Stimulated activated CD8-positive, alpha-beta memory T cell treated with anti-CD3 and anti-CD28 coated beads, Interleukin-4, amount 100 ng/mL, for 48 hours (primary cell): Measurements from ENCODE around the gene GPR27.
A peak's percentile ranks its signal among the peaks of the same experiment; 100 is the strongest.

ENCODE experiments used
- DNase-seq: peaks from one replicate; pipeline ENCODE4 v3.0.0-alpha.2; 2020

The GPR27 gene, protein sequence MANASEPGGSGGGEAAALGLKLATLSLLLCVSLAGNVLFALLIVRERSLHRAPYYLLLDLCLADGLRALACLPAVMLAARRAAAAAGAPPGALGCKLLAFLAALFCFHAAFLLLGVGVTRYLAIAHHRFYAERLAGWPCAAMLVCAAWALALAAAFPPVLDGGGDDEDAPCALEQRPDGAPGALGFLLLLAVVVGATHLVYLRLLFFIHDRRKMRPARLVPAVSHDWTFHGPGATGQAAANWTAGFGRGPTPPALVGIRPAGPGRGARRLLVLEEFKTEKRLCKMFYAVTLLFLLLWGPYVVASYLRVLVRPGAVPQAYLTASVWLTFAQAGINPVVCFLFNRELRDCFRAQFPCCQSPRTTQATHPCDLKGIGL

DNA sequence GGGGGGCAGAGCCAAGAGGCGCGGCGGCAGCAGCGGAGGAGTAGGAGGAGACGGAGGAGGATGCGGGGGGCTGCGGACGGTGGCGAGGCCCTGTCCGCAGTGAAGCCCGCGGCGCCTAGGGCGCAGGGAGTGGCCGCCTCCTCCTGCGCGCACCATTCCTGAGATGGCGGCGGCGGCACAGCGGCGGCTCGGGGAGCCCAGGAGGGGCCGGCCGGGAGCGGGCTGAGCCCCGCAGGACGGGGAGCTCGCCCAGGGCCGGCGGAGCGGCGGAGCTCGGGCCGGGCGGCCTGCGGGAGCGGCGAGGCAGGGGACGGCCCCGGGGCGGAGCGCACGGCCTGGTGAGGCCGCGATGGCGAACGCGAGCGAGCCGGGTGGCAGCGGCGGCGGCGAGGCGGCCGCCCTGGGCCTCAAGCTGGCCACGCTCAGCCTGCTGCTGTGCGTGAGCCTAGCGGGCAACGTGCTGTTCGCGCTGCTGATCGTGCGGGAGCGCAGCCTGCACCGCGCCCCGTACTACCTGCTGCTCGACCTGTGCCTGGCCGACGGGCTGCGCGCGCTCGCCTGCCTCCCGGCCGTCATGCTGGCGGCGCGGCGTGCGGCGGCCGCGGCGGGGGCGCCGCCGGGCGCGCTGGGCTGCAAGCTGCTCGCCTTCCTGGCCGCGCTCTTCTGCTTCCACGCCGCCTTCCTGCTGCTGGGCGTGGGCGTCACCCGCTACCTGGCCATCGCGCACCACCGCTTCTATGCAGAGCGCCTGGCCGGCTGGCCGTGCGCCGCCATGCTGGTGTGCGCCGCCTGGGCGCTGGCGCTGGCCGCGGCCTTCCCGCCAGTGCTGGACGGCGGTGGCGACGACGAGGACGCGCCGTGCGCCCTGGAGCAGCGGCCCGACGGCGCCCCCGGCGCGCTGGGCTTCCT, at the start of gene GPR27:
Gene GPR27, plus strand, starts transcription at position 155 of the 909 bp plus-strand sequence. Its CDS starts 195 bp downstream, at position 350.
- no peak for DNase-seq

DNA sequence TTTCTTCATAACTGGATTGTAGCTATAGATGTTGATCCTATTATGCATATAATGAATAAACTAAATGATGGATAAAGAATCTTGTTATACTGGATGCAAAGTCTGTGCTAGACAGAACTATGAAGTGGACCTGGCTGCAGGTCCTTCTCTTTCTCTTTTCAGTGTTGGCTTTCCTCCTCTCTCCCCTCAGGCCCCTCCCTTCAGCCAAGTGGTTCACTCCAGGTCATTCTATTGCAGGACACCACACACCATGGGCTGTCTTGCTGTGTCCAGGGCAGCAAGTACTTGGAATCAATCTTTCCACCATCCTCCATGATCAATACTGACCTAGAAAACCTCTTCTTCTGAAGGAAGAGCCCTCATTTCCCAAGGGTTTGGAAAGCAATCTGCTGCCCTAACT, 48.7 kb upstream of the GPR27 start:
- DNase-seq, result no peak

DNA sequence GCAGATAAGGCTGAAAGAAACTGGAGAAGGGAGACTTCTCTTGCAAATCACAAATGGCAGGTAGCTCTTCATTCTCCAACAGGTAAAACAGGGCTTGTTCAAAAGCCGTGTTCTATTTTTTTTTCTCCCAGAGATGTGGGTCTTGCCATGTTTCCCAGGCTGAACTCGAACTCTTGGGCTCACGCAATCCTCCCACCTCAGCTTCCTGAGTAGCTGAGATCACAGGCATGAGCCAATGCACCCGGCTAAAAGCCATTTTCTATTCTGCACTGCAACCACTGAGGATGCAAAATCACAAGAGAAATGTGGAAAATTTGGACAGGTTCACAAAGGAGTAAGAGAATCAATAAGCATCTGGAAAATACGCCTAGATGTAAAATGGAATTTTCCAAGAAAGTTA, 48.0 kb upstream of the GPR27 start:
- DNase-seq, result no peak

DNA sequence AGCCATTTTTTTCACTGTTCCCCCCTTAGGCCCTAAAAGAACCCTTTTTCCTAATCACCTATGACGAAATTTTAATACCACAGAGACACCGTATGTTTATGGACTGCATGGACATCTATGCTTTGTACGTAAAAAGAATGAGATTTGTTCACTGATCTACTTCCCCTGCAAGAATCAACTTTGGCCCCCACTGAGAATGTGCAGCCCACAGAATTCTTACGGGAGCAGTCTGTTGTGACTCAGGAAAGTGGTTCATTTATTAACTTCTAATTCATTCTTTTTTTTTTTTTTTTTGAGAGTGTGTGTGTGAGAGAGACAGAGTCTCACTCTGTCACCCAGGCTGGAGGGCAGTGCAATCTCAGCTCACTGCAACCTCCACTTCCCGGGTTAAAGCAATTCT, 46.1 kb upstream of the GPR27 start:
- no peak for DNase-seq

DNA sequence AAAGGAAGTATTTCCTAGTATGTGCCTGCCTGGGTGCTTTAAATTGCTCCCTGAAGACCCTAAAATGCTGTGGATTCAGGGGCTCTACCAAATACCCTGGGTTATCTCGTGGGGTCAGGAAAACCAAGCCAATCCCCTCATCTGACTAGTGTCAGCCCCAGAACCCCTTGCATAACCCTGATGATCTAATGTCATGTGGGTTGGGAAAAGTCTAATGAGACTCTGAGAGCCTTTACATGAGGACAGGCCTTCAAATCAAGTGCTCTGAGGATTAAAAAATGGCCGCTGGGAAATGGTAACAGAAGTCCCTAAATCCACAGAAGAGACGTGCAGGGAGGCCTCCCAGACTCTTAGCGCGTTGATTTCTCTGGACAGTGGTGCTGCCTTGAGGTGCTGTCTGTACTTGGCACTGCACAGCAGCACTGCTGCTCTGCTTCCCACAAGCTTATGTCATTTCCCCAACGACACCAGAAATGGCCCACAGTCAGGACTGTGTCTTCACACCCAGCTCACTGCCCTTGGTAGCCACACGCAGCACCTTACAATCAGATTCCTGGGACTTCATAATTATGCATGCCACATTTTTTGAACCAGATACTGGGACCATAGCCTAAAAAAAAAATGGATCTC, 45.1 kb upstream of the GPR27 start:
- DNase-seq, result no peak

DNA sequence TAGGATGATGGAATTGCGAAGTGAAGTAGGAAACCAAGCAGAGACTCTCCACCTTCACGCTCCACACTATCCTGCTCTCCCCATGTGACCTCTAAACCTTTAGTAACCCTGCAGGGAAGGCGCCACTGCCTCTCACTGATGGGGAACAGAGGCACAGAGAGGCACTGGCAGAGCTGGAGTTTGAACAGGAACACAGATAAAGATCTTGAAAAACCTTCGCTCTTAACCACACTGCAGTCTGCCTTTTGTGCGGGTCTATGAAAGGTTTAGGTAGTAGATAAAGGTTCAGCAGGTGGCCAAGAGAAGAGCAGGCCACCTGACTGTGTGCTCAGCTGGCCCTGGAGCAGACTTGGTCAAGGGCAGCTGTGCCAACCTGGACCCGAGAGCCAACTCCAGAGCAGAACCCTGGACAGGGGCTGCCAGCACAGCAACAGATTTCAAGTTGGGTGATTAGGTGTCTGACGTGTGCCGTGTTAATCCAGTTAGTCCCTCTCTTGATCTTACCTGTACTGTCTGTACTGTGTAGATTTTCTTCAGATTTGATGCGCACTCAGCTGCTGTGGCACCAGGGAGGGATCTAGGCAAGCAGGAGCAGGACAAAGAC, 43.6 kb upstream of the GPR27 start:
- DNase-seq, result no peak

DNA sequence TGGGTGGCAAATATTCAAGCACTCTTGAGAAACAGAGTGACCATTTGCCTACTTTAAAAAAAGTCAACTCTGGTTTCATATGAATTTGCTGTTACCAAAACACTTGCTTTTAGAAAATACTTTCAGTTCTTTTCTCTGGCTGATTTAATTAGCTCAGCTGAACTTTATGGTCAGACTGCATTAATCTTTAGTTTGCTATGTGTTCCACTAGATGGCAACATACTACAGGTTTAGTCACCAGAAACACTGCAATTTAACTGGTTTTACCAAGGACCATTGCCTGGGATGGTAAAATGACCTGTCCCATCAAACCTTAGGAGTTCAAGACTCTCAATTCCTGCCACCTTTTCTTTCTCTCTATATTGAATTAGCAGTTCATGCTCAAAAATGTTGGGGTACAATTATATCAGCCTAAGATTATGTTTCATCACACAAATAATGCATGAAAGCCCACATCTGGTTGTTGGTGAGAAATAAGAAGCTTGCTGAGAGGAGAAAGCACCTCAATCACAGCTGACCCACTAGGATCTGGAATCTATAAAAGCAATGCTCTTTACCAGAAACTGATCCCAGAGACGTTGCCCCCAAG, 42.7 kb upstream of the GPR27 start:
- no peak for DNase-seq

DNA sequence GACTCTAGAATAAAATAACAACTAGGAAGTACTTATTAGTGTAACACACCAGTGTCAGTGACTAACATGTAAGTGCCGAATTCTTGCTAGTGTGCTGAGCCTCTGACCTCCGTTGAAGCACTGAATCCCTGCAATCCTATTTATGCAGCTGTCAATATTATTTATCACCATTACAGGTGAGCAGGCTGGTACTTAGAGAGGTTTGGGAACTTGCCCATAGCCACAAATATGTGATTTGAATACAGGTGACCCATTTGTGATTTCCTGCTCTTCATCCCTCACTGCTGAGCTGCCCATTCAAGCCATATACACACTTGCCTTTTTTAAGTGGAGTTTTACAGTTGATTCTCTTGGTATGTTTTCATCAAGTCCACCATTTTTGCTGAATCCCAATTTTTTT, 40.6 kb upstream of the GPR27 start:
- DNase-seq, result no peak

DNA sequence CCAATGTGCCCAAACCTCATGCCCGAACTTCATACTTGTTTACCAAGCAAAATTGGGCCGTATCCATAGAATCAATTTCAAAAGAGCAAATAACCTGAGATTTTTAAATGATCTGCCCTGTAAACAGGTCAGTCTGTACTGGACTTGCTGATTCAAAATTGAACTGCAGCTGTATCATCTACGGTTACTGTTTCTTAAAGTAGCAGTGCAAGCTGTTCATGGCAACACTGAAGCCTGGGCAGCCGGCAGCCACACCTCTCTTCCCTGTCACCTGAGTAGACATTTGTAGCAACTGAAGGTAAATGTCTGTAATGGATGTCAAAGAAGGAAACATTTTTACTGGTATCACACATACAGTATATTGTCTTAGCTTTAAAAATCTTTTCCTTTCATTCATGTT, 39.1 kb upstream of the GPR27 start:
- no peak for DNase-seq

DNA sequence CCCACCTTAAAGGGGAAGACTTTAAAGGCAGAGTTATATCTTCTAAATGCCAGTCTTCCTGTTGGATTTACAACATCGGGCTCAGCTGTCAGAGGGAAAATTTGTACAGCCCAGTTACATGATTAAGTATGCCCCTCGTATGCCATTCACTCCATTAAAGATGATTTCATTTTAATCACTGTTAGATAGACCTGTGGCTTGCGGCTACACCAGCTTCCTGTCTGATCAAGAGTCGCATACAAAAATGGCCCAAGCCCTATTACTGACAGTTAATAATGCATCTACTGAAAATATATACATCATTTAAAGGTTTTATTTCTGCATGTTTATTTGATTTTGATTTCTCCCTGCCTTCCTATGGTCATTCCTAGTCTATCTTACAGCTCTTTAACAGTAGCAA, 35.6 kb upstream of the GPR27 start:
- no peak for DNase-seq

DNA sequence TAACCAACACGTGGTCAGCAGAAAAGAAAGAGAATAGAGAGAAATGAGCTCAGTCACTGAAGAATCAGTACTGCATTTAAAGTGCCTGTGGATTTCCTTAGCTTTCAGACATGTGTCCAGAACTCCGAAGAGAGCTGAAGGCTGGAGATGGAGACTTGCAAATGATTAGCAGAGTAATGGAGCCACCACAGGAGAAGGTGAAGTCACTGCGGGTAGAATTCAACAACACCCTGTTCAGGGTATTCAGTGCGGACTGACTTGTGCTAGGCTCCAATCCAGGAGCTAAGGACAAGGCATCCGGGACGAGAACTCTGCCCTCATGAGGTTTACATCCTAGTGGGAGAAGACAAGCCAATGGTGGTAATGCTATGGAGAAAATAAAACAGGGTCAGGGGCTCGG, 32.7 kb upstream of the GPR27 start:
- DNase-seq, result no peak

DNA sequence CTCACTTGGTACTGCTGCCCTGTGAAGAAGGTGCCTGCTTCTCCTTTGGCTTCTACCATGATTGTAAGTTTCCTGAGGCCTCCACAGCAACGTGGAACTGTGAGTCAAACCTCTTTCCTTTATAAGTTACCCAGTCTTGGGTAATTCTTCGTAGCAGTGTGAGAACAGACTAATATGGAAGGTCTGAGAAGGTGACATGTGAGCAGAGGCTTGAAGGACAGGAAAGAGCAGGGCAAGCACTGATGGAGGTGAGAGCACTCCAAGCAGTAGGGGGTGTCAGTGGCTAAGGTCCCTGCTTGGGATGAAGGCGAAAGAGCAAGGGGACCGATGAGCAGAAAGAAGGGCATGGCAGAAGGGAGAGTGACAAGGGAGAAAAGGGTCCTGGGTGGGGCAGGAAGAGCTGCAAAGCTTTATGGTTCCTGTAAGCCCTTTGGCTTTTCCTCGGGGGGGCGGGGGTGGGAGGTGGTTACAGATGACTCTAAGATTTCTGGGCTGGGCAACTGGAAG, 32.0 kb upstream of the GPR27 start:
- peak; percentile 46 for DNase-seq

DNA sequence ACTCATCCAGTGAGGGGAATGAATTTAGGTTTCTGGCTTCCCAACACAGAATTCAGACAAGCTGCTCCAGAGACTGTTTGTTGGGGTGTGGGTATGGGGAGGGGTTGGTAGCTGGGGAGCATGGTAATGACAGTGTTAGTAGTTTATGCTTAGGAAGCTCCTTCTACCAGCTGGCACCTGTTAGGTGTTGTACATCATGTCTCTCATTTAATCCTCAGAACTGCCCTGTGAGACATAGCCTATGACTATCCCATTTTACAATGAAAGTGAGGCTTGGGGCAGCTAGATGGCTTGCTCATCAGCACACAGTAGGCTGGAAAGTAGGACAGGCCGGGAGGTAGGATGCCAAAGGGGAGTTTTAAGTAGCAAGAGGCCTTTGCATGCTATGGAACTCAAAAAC, 31.0 kb upstream of the GPR27 start:
- no peak for DNase-seq

DNA sequence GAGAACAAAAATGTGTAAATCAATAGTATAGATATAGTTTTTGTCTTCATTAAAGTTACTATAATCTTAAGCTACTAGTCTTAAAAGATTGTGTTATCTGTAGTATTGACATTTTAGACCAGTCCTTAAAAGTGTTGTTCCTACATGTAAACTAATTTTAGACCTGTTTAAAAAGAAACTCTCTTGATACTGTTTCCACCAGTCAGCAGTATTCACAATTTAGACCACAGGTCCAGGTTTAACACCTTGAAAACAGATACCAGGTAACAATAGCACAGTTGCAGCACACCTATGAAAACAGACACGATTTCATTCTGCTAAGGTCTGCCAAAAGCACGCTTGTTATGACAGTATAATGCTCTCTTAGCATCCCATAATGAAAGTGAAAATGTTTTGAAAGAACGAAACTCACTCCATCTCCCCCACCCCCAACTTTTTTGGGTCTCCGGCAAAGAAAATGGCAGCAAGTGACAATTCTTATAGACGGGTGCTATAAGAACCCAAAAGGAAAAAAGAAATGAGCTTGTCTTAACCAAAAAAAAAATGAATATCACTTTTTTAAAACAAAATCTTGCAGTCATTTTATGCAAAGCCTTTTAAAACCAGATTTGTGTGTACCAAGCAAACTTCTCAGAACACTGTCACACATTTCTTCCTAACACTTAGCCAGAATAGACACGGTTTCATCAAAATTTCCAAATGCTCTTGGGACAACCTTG, 30.0 kb upstream of the GPR27 start:
- peak; percentile 56 for DNase-seq

DNA sequence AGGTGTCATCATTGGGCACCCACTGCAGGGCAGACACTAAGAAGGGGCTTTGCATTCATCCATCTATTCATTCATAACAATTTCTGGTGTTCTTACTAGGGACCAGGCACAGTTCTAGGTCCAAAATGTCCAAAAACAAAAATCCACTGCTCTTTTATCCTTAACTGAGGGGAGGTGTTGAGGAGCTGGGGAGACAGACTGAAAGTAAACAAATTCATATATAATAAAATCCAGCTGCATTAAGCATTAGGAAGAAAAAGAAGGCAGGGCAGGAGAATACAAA, 29.5 kb upstream of the GPR27 start:
- DNase-seq, result no peak

DNA sequence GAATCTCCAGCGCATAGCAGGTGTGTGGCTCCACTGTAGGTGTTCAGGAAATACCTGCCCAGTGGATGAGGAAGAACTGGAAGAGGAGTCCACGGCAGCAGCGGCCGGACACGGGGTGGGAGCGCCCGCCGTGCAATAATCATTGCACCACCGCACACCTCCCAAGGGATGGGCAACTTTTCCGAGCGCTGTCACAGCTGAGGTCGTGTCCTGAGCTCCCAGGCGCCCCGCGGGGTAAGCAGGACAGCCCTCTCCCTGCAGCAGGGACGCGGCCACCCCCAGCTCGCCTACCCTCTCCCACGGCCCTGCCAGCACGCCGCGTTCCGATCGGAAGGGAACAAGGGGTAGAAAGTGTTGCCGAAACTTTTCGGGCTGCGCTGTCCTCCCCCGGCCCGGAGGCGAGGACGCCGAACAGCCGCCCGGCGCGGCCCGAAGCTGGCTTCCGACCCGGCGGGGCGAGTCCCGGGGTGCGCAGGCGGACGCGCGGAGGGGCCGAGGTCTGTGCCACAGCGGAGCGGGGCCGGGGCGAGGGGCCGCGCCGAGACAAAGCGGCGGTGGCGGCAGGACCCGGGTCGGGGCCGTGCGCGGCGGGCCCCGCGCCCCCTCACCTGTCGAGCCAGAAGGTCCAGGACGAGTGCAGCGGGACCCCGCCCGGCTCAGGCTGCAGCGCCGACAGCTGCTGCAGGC, 28.9 kb upstream of the GPR27 start:
- peak; percentile 58 for DNase-seq

DNA sequence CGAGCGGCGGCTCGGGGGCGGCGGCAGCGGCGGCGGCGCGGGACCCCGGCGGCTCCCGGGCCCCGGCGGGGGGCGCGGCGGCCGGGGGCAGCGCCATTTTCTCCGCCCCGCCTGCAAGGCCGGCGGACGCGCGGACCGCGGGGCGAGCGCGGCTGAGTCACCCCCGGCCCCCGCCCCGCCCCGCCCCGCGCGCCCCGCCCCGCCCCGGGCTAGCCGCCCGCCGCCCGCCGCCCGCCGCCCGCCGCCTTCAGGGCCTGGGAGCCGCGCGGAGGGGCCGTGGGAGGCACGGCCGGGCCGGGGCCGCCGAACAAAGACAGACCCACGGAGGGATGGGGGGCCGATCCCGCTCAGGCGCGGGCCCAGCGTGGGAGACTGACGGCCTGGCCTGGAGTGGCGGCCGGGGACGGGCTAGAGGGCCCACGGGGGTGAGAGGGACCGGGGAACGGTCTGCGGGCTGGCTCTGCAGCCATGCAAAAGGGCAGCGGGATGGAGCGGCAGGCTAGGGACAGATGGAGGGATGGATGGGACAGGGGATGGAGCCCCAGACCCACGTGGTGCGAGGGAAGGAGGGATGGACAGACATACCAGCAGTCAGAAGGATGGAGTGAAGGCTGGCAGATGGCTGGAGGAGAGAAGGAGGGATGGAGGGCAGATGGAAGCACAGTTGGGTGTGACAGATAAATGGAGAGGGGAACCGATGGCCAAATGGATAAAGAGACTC, 28.2 kb upstream of the GPR27 start, which contains the start of gene EIF4E3:
Gene EIF4E3, minus strand, starts transcription at position 132 of the 721 bp plus-strand sequence. Its CDS starts 35 bp downstream, at position 97.
- peak; percentile 56 for DNase-seq

DNA sequence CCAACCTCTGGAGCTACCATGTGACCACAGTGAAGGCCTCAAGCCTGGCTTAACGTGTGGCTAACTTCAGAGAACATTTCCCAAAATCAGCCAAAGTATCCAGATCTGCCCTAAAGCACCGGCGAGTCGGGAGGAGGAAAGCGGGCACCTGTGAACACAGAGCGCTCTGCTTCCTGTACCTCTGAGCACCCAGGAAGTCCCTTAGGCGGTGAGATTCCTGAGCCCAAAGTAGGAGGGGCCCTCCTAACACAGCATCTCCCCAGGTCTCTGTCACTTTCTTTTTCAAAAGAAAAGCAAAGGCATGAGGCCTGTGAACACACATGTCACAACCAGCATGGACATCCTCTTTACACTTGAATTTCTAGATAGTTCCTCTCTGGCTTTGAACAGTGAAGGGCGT, 27.5 kb upstream of the GPR27 start:
- peak; percentile 53 for DNase-seq

DNA sequence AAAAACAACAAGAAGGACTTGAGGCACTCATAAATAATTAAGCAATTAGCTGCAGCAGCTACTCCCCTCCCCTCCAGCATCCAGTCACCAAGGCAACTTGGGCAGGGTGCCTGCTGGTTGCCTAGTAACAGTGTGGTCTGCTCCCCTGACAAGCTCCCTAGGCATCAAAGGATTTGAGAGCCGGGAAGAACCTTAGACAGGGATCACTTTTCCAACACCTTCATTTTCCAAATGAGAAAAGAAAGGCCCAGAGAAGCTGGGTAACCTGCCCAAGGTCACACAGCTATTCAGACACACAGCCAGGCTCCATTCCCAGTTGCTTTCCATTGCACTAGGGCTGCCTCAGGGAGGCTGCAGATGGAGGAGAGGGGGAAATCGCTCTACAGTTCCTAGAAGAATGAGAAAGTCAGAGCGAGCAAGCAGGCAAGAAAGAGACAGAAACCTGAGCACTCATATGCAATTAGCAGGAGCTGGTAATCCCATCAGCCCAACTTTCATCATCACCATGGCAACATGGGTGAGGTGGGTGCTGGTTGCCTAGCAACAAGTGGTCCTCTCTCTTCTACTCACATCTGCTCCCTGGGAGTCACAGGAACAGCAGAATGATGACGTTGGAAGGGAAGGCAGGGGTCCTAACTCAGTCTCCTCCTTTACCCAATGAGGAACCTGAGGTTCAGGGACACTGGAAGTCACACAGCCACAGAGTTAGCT, 24.9 kb upstream of the GPR27 start:
- no peak for DNase-seq

DNA sequence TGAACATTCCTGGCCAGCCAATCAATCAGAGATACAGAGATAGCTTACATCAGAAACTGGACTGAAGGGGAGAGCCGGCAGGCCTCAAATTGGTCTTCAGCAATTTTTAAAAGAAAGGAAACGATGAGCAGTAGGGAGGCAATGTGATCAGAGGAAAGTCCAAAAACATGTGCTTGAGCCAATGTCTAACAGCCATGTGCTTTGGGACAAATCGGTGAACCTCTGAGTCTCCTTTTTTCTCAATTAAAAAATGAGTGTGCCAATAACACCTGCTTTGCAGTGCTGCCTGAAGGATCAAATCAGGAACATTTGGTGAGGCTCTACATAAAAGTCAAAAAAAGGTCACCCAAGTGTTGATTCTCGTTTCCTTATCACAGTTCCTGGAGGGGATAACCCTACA, 21.0 kb upstream of the GPR27 start:
- no peak for DNase-seq
